ENCODE results near the gene OPTN.

OPTN gene

DNA sequence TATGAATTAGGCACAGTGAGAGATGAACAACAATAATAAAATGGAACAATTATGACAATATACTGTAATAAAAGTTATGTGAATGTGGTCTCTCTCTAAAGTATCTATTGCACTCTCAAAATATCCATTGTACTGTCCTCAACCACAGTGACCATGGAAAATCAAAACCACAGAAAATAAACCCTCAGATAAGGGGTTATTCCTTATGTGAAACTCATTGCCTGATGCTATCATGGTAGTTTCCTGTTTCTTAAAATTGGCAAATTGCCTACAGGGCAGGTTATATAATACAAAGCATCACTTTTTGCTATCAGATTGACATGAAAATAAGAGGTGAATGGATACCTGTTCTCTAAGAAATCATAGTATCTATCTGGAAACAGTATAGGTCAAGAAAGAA, 65.2 kb downstream of the OPTN start:
- H3K9me3 ChIP-seq (ENCODE audit: control insufficient read depth in 5 of 5, low read length in 5 of 5) = no peaks in the 10 kb centered on the region
- no peak overlapping the region for H3K27ac ChIP-seq (ENCODE audit: low read depth, low read length)

DNA sequence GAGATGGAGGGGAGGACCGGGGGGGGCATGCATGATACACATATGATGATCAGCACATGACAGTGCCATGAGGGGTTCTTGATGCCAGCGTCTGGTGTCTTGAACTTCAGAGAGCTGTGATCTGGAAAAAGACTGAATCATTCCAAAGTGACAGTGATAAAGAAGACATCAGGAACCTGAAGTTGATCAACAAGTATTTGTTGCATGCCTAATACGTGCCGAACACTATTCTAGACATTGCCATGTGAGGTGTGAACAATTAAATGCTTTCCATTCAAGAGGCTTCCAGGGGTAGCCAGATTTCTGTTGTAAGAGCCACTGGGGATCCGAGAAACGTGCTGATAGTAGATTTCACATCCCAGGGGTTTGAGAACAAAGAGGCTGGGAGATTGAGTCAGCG, 67.6 kb downstream of the OPTN start:
- Histone ChIP-seq H3K27ac (ENCODE audit: low read depth, low read length) (no peak overlapping the region), H3K4me3 (ENCODE audit: low read depth in 1 of 5, low read length in 5 of 5) (no peak overlapping the region), H3K9me3 (ENCODE audit: control insufficient read depth in 5 of 5, low read length in 5 of 5) (no peaks in the 10 kb centered on the region), H3K27me3 (ENCODE audit: control insufficient read depth in 5 of 5, insufficient read depth in 4 of 5, low read length in 5 of 5) (no peaks in the 10 kb centered on the region), H3K4me1 (ENCODE audit: control insufficient read depth in 5 of 5, insufficient read depth in 5 of 5, low read length in 5 of 5) (no peaks in the 10 kb centered on the region), H3K9ac (ENCODE audit: low read length in 5 of 5) (no peak overlapping the region), H3K36me3 (ENCODE audit: control insufficient read depth in 5 of 5, insufficient read depth in 5 of 5, low read length in 5 of 5) (no peaks in the 10 kb centered on the region)

More for the DNA sequence above, 65.2 kb downstream of the OPTN start:
- Histone ChIP-seq H3K4me3 (ENCODE audit: low read depth in 1 of 5, low read length in 5 of 5) (no peak overlapping the region), H3K27me3 (ENCODE audit: control insufficient read depth in 5 of 5, insufficient read depth in 4 of 5, low read length in 5 of 5) (peaks cover 0 to 3% (median 0%) of the 10 kb centered on the region in 5 donors), H3K9ac (ENCODE audit: low read length in 5 of 5) (no peak overlapping the region), H3K36me3 (ENCODE audit: control insufficient read depth in 5 of 5, insufficient read depth in 5 of 5, low read length in 5 of 5) (no peaks in the 10 kb centered on the region), H3K4me1 (ENCODE audit: control insufficient read depth in 5 of 5, insufficient read depth in 5 of 5, low read length in 5 of 5) (peaks cover 0 to 14% (median 13%) of the 10 kb centered on the region in 5 donors)

DNA sequence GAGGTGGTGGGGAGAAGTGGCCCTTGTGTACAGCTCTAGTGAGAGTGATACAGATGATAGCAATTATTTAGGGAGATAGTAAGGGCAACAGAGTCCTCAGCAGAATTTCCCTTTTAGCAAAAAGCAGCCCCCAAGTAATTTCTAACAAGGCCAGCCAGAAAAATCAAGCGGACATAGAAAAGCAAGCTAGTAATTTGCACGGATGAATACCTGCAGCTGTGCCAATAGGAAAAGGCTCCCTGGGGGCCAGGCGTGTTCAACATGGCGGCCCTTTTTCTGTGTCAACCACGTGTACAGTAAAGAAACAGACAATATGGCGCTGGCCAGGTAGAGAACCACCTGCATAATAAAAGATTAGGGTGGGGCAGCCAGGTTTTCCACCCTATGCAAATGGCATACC, 68.8 kb downstream of the OPTN start:
- no peak overlapping the region for H3K4me3 ChIP-seq (ENCODE audit: low read depth in 1 of 5, low read length in 5 of 5)
- no peaks in the 10 kb centered on the region for H3K27me3 ChIP-seq (ENCODE audit: control insufficient read depth in 5 of 5, insufficient read depth in 4 of 5, low read length in 5 of 5)
- H3K36me3 ChIP-seq (ENCODE audit: control insufficient read depth in 5 of 5, insufficient read depth in 5 of 5, low read length in 5 of 5) = no peaks in the 10 kb centered on the region
- no peak overlapping the region for H3K27ac ChIP-seq (ENCODE audit: low read depth, low read length)
- no peak overlapping the region for H3K9ac ChIP-seq (ENCODE audit: low read length in 5 of 5)
- no peaks in the 10 kb centered on the region for H3K4me1 ChIP-seq (ENCODE audit: control insufficient read depth in 5 of 5, insufficient read depth in 5 of 5, low read length in 5 of 5)
- H3K9me3 ChIP-seq (ENCODE audit: control insufficient read depth in 5 of 5, low read length in 5 of 5) = no peaks in the 10 kb centered on the region

- Histone ChIP-seq H3K27me3 (ENCODE audit: control insufficient read depth in 5 of 5, insufficient read depth in 4 of 5, low read length in 5 of 5) (no peaks in the 10 kb centered on the region), H3K36me3 (ENCODE audit: control insufficient read depth in 5 of 5, insufficient read depth in 5 of 5, low read length in 5 of 5) (no peaks in the 10 kb centered on the region), H3K4me1 (ENCODE audit: control insufficient read depth in 5 of 5, insufficient read depth in 5 of 5, low read length in 5 of 5) (no peaks in the 10 kb centered on the region), H3K9me3 (ENCODE audit: control insufficient read depth in 5 of 5, low read length in 5 of 5) (no peaks in the 10 kb centered on the region), H3K4me3 (ENCODE audit: low read depth in 1 of 5, low read length in 5 of 5) (no peak overlapping the region), H3K27ac (ENCODE audit: low read depth, low read length) (no peak overlapping the region), H3K9ac (ENCODE audit: low read length in 5 of 5) (no peak overlapping the region)
These were observed 73.7 kb downstream of the OPTN start for GRCh38 chr10:13173616-13174015.

DNA sequence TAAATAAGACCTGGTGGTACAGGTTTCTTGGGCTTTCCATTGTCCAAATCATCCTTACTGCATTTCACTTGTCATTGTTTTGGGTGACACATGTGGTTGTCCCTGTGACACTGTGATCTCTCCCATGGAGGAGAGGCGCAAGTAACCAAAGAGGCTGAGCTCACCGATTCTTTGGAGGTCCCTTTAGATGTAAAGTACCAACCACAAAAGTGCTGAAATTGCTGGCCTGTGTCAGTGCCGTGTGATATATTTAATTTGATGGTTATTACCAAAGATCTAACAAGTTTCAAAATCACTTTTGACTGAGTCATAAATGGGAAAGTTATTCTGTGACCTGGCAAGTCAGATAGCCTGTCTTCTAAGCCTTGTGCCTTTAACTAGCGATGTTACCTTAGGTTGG, 80.8 kb downstream of the OPTN start:
- Histone ChIP-seq H3K4me3 (ENCODE audit: low read depth in 1 of 5, low read length in 5 of 5) (no peak overlapping the region), H3K9ac (ENCODE audit: low read length in 5 of 5) (no peak overlapping the region), H3K36me3 (ENCODE audit: control insufficient read depth in 5 of 5, insufficient read depth in 5 of 5, low read length in 5 of 5) (no peaks in the 10 kb centered on the region), H3K27ac (ENCODE audit: low read depth, low read length) (no peak overlapping the region), H3K4me1 (ENCODE audit: control insufficient read depth in 5 of 5, insufficient read depth in 5 of 5, low read length in 5 of 5) (peaks cover 0 to 7% (median 4%) of the 10 kb centered on the region in 5 donors), H3K27me3 (ENCODE audit: control insufficient read depth in 5 of 5, insufficient read depth in 4 of 5, low read length in 5 of 5) (no peaks in the 10 kb centered on the region), H3K9me3 (ENCODE audit: control insufficient read depth in 5 of 5, low read length in 5 of 5) (no peaks in the 10 kb centered on the region)

- Histone ChIP-seq H3K9me3 (ENCODE audit: control insufficient read depth in 5 of 5, low read length in 5 of 5) (no peaks in the 10 kb centered on the region), H3K27me3 (ENCODE audit: control insufficient read depth in 5 of 5, insufficient read depth in 4 of 5, low read length in 5 of 5) (no peaks in the 10 kb centered on the region)
These were observed 82.5 kb downstream of the OPTN start for GRCh38 chr10:13182424-13182823.

GRCh38 chr10:13183625-13184024, 83.7 kb downstream of the OPTN start:
- Histone ChIP-seq H3K36me3 (ENCODE audit: control insufficient read depth in 5 of 5, insufficient read depth in 5 of 5, low read length in 5 of 5) (no peaks in the 10 kb centered on the region), H3K9me3 (ENCODE audit: control insufficient read depth in 5 of 5, low read length in 5 of 5) (no peaks in the 10 kb centered on the region), H3K27ac (ENCODE audit: low read depth, low read length) (no peak overlapping the region), H3K9ac (ENCODE audit: low read length in 5 of 5) (no peak overlapping the region), H3K4me3 (ENCODE audit: low read depth in 1 of 5, low read length in 5 of 5) (no peak overlapping the region), H3K27me3 (ENCODE audit: control insufficient read depth in 5 of 5, insufficient read depth in 4 of 5, low read length in 5 of 5) (no peaks in the 10 kb centered on the region), H3K4me1 (ENCODE audit: control insufficient read depth in 5 of 5, insufficient read depth in 5 of 5, low read length in 5 of 5) (peaks cover 0 to 7% (median 4%) of the 10 kb centered on the region in 5 donors)

More at GRCh38 chr10:13182424-13182823, 82.5 kb downstream of the OPTN start:
- no peak overlapping the region for H3K9ac ChIP-seq (ENCODE audit: low read length in 5 of 5)
- no peaks in the 10 kb centered on the region for H3K36me3 ChIP-seq (ENCODE audit: control insufficient read depth in 5 of 5, insufficient read depth in 5 of 5, low read length in 5 of 5)
- H3K4me3 ChIP-seq (ENCODE audit: low read depth in 1 of 5, low read length in 5 of 5) = no peak overlapping the region
- peaks cover 0 to 7% (median 4%) of the 10 kb centered on the region in 5 donors for H3K4me1 ChIP-seq (ENCODE audit: control insufficient read depth in 5 of 5, insufficient read depth in 5 of 5, low read length in 5 of 5)
- no peak overlapping the region for H3K27ac ChIP-seq (ENCODE audit: low read depth, low read length)

GRCh38 chr10:13184276-13184675, 84.3 kb downstream of the OPTN start:
- Histone ChIP-seq H3K36me3 (ENCODE audit: control insufficient read depth in 5 of 5, insufficient read depth in 5 of 5, low read length in 5 of 5) (no peaks in the 10 kb centered on the region), H3K4me1 (ENCODE audit: control insufficient read depth in 5 of 5, insufficient read depth in 5 of 5, low read length in 5 of 5) (peaks cover 0 to 7% (median 4%) of the 10 kb centered on the region in 5 donors), H3K4me3 (ENCODE audit: low read depth in 1 of 5, low read length in 5 of 5) (no peak overlapping the region), H3K9ac (ENCODE audit: low read length in 5 of 5) (no peak overlapping the region), H3K27me3 (ENCODE audit: control insufficient read depth in 5 of 5, insufficient read depth in 4 of 5, low read length in 5 of 5) (no peaks in the 10 kb centered on the region), H3K9me3 (ENCODE audit: control insufficient read depth in 5 of 5, low read length in 5 of 5) (no peaks in the 10 kb centered on the region), H3K27ac (ENCODE audit: low read depth, low read length) (no peak overlapping the region)

GRCh38 chr10:13184730-13185514, 85.0 kb downstream of the OPTN start:
- no peak overlapping the region for H3K9ac ChIP-seq (ENCODE audit: low read length in 5 of 5)
- H3K9me3 ChIP-seq (ENCODE audit: control insufficient read depth in 5 of 5, low read length in 5 of 5) = no peaks in the 10 kb centered on the region
- H3K27ac ChIP-seq (ENCODE audit: low read depth, low read length) = no peak overlapping the region

DNA sequence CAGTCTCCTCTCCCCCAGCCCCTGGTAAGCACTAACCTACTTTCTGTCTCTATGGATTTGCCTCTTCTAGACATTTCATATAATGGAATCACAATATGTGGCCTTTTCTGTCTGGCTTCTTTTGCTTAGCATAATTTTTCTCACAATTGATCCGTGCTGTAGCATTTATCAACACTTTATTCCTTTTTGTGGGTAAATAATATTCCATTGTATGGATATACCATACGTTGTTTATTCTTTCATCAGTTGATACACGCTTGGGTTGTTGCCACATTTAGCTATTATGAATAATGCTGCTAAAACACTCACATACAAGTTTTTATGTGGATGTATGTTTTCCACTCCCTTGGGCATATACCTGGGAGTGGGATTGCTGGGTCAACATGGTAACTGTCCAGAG, 87.2 kb downstream of the OPTN start:
- no peak overlapping the region for H3K27ac ChIP-seq (ENCODE audit: low read depth, low read length)
- peaks cover 0 to 10% (median 4%) of the 10 kb centered on the region in 5 donors for H3K4me1 ChIP-seq (ENCODE audit: control insufficient read depth in 5 of 5, insufficient read depth in 5 of 5, low read length in 5 of 5)
- H3K9me3 ChIP-seq (ENCODE audit: control insufficient read depth in 5 of 5, low read length in 5 of 5) = no peaks in the 10 kb centered on the region
- no peaks in the 10 kb centered on the region for H3K27me3 ChIP-seq (ENCODE audit: control insufficient read depth in 5 of 5, insufficient read depth in 4 of 5, low read length in 5 of 5)
- H3K9ac ChIP-seq (ENCODE audit: low read length in 5 of 5) = no peak overlapping the region
- no peak overlapping the region for H3K4me3 ChIP-seq (ENCODE audit: low read depth in 1 of 5, low read length in 5 of 5)
- no peaks in the 10 kb centered on the region for H3K36me3 ChIP-seq (ENCODE audit: control insufficient read depth in 5 of 5, insufficient read depth in 5 of 5, low read length in 5 of 5)

More at GRCh38 chr10:13184730-13185514, 85.0 kb downstream of the OPTN start:
- Histone ChIP-seq H3K4me3 (ENCODE audit: low read depth in 1 of 5, low read length in 5 of 5) (no peak overlapping the region), H3K27me3 (ENCODE audit: control insufficient read depth in 5 of 5, insufficient read depth in 4 of 5, low read length in 5 of 5) (no peaks in the 10 kb centered on the region), H3K36me3 (ENCODE audit: control insufficient read depth in 5 of 5, insufficient read depth in 5 of 5, low read length in 5 of 5) (no peaks in the 10 kb centered on the region), H3K4me1 (ENCODE audit: control insufficient read depth in 5 of 5, insufficient read depth in 5 of 5, low read length in 5 of 5) (peaks cover 0 to 7% (median 4%) of the 10 kb centered on the region in 5 donors)

Measured in subcutaneous abdominal adipose tissue (tissue), 5 donors.